H1 (cell line): Measurements from ENCODE around the gene RBP5.

Source experiments
- EZH2 ChIP-seq: fragments of 200-600 bp; sonication (generic); IDR thresholded peaks from 2 replicates; pipeline ENCODE4 v1.7.1; 2012; ENCODE audit warnings: low read depth, mild to moderate bottlenecking, moderate library complexity, low read length, inconsistent platforms; ENCODE audit not compliant: severe bottlenecking
- SIN3A ChIP-seq, 2 experiments: IDR thresholded peaks in 1 of 2; conservative IDR thresholded peaks in 1 of 2; 2 replicates each; pipeline ENCODE4 v1.6.1; 2011 to 2012; ENCODE audit warnings: low read length in 2 of 2, improper control_type of control experiment in 1 of 2, low read depth in 1 of 2, mild to moderate bottlenecking in 1 of 2

DNA sequence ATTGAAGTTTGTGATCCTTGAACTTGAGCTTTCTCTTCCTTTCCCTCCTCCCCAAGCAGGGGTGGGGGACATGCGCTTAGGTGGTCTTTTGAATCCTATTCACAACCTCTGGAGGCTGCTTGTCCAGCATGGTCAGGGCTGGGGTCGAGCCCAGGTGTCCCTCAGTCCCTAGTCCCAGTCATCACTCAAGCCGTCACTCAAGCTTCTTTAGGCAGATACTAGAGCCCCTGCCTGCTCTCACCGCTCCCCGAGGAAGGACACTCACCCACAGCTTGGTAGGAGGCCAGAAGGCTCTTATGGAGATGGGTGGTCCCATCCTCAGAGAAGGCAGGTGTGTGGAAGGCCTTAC lies 19.1 kb downstream of the RBP5 start:
- TF ChIP-seq SIN3A (conservative IDR thresholded peaks at IDR 0.05 in 1 of 2, IDR thresholded peaks at IDR 0.05 in 1 of 2; ENCODE audit: low read depth in 1 of 2, low read length in 2 of 2) (no peak), EZH2 (no peak)
